HT-29 (cell line): ENCODE results near the gene DCC. TPM values are rescaled to one million over a fixed set of nuclear protein-coding genes. Genes with fewer than 3 reads are reported as not detected.

Experiments
- DNase-seq: peaks from one replicate; pipeline ENCODE4 v3.0.0-alpha.2; 2015; ENCODE audit warnings: low spot score
- small RNA-seq: library from RNA; depleted of rRNA; stranded (forward); fragments of <200 nt; gene quantifications from one replicate; pipeline ENCODE3, GENCODE V24; 2014
- total RNA-seq: library from RNA; depleted of rRNA; stranded (reverse); fragments of >200 nt; shearing (Covaris generic); gene quantifications from 2 replicates; pipeline ENCODE4 v1.2.3, GENCODE V29; 2014

The DCC gene
- total RNA-seq, 1 experiment from 2014 or later = not detected

- no peak for DNase-seq
These were observed 1213.0 kb downstream of the DCC start for GRCh38 chr18:53553030-53553429.

- no peak for DNase-seq
These were observed 1216.5 kb downstream of the DCC start for GRCh38 chr18:53556450-53556849.

DNA sequence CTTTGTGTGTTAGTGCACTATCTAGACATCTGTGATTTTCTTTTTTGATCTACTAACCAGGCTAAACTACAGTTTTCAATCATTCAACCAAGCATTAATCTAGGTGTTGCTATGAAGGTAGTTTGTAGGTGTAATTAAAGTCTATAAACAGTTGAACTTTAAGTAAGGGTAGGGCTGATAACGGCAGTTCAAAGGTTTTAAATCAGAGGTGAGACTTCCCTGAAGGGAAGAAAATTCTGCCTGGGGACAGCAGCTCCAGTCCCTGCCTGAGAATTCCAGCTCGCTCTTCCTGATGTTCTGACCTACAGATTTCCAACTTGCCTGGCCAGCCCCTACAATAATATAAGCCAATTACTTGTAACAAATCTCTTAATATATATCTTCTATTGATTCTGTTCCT lies 1220.5 kb downstream of the DCC start:
- DNase-seq = no peak

GRCh38 chr18:53566626-53567025 lies 1226.6 kb downstream of the DCC start:
- no peak for DNase-seq

- DNase-seq = peak; percentile 3
These were observed 1228.1 kb downstream of the DCC start for GRCh38 chr18:53567929-53568574.

Small RNA genes lying within 50 kb of the gene (small RNA-seq; reads per million reads assigned to genes)
- gene AC011155.1 = not detected
- gene MIR4528 = not detected
